Loucy (cell line): ENCODE measurements around the gene FTHL17.

ENCODE experiments used
- H2AFZ ChIP-seq: fragments of 200-600 bp; sonication (generic); 2 replicates; pipeline ENCODE4 v1.6.0; 2016; ENCODE audit warnings: antibody characterized with exemption, mild to moderate bottlenecking, low read length, moderate library complexity
- H3F3A ChIP-seq: fragments of 200-600 bp; 2 replicates; pipeline ENCODE4 v1.6.0; 2016; ENCODE audit warnings: antibody characterized with exemption, low read depth, mild to moderate bottlenecking
- H3K27me3 ChIP-seq: fragments of 200-600 bp; sonication (generic); 2 replicates; pipeline ENCODE4 v1.6.1; 2014; ENCODE audit warnings: low read length, mild to moderate bottlenecking; ENCODE audit not compliant: insufficient read depth, poor library complexity, severe bottlenecking
- H3K36me3 ChIP-seq: fragments of 200-600 bp; sonication (generic); 2 replicates; pipeline ENCODE4 v1.6.1; 2016; ENCODE audit warnings: low read length; ENCODE audit not compliant: insufficient read depth
- H3K4me1 ChIP-seq: fragments of 200-600 bp; sonication (generic); 2 replicates; pipeline ENCODE4 v1.5.1; 2014; ENCODE audit warnings: low read length, mild to moderate bottlenecking; ENCODE audit not compliant: insufficient read depth, poor library complexity, severe bottlenecking
- H3K4me2 ChIP-seq: fragments of 200-600 bp; sonication (generic); 2 replicates; pipeline ENCODE4 v1.6.0; 2014; ENCODE audit warnings: antibody characterized with exemption, low read length, low read depth, mild to moderate bottlenecking; ENCODE audit not compliant: poor library complexity, severe bottlenecking
- H3K4me3 ChIP-seq: fragments of 200-600 bp; sonication (generic); 2 replicates; pipeline ENCODE4 v1.5.1; 2014; ENCODE audit warnings: low read length, mild to moderate bottlenecking, mixed read lengths; ENCODE audit not compliant: poor library complexity, severe bottlenecking
- H3K79me2 ChIP-seq: fragments of 200-600 bp; sonication (generic); 2 replicates; pipeline ENCODE4 v1.6.1; 2014; ENCODE audit warnings: low read length; ENCODE audit not compliant: insufficient read depth
- H3K9ac ChIP-seq: fragments of 200-600 bp; sonication (generic); 2 replicates; pipeline ENCODE4 v1.6.0; 2014; ENCODE audit warnings: mild to moderate bottlenecking, low read depth, low read length, moderate library complexity; ENCODE audit not compliant: poor library complexity, severe bottlenecking
- H3K9me2 ChIP-seq: fragments of 200-600 bp; sonication (generic); replicated peaks from 2 replicates; pipeline ENCODE4 v1.6.1; 2016; ENCODE audit warnings: low read depth, low read length, mixed read lengths
- H3K9me3 ChIP-seq: fragments of 200-600 bp; sonication (generic); 2 replicates; pipeline ENCODE4 v1.6.1; 2014; ENCODE audit warnings: mild to moderate bottlenecking, antibody characterized with exemption, low read length, low read depth; ENCODE audit not compliant: insufficient read depth
- H4K20me1 ChIP-seq: fragments of 200-600 bp; sonication (generic); 2 replicates; pipeline ENCODE4 v1.6.0; 2014; ENCODE audit warnings: antibody characterized with exemption, low read length, mild to moderate bottlenecking; ENCODE audit not compliant: insufficient read depth, poor library complexity, severe bottlenecking
- CTCF ChIP-seq: fragments of 200-600 bp; sonication (generic); conservative IDR thresholded peaks from 2 replicates; pipeline ENCODE4 v1.5.1; 2014; ENCODE audit warnings: mild to moderate bottlenecking, antibody characterized with exemption, low read length
- EZH2phosphoT487 ChIP-seq: fragments of 200-600 bp; IDR thresholded peaks from 2 replicates; pipeline ENCODE4 v1.6.1; 2018; ENCODE audit warnings: antibody characterized with exemption, mild to moderate bottlenecking, moderate library complexity, borderline replicate concordance

Gene FTHL17

GRCh38 chrX:31027351-31027750 is 44.5 kb downstream of the FTHL17 start:
- Histone ChIP-seq H3K36me3 (no peaks in the 10 kb centered on the region), H3K9ac (no peak overlapping the region), H3K4me2 (no peak overlapping the region)

GRCh38 chrX:31024866-31025265 is 47.0 kb downstream of the FTHL17 start:
- Histone ChIP-seq H4K20me1 (no peaks in the 10 kb centered on the region), H3K9me2 (no peaks in the 10 kb centered on the region), H2AFZ (no peak overlapping the region), H3K4me3 (no peak overlapping the region), H3K4me1 (peaks cover 2% of the 10 kb centered on the region), H3K4me2 (no peak overlapping the region), H3F3A (no peaks in the 10 kb centered on the region), H3K9me3 (no peaks in the 10 kb centered on the region), H3K9ac (no peak overlapping the region), H3K27me3 (no peaks in the 10 kb centered on the region), H3K79me2 (no peaks in the 10 kb centered on the region), H3K36me3 (no peaks in the 10 kb centered on the region)
- TF ChIP-seq EZH2phosphoT487 (no peak), CTCF (no peak)

More at GRCh38 chrX:31027351-31027750, 44.5 kb downstream of the FTHL17 start:
- Histone ChIP-seq H3K4me3 (no peak overlapping the region), H3K27me3 (no peaks in the 10 kb centered on the region), H3K9me3 (no peaks in the 10 kb centered on the region), H2AFZ (no peak overlapping the region), H4K20me1 (no peaks in the 10 kb centered on the region), H3F3A (no peaks in the 10 kb centered on the region), H3K79me2 (no peaks in the 10 kb centered on the region), H3K9me2 (no peaks in the 10 kb centered on the region), H3K4me1 (peaks cover 18% of the 10 kb centered on the region)
- TF ChIP-seq CTCF: no peak

GRCh38 chrX:31021537-31021936 is 50.3 kb downstream of the FTHL17 start:
- H3K79me2 ChIP-seq: no peaks in the 10 kb centered on the region
- H3K9ac ChIP-seq: no peak overlapping the region
- H3K27me3 ChIP-seq: no peaks in the 10 kb centered on the region
- no peaks in the 10 kb centered on the region for H3K4me1 ChIP-seq
- H3F3A ChIP-seq: no peaks in the 10 kb centered on the region
- H3K36me3 ChIP-seq: no peaks in the 10 kb centered on the region
- H4K20me1 ChIP-seq: no peaks in the 10 kb centered on the region
- H3K9me2 ChIP-seq: no peaks in the 10 kb centered on the region
- H2AFZ ChIP-seq: no peak overlapping the region
- no peaks in the 10 kb centered on the region for H3K9me3 ChIP-seq
- no peak overlapping the region for H3K4me2 ChIP-seq
- H3K4me3 ChIP-seq: no peak overlapping the region
- TF ChIP-seq CTCF: no peak
- no peak for TF ChIP-seq EZH2phosphoT487
